CD1c-positive myeloid dendritic cell (primary cell): ENCODE measurements around the gene KIF13A.
A peak's percentile ranks its signal among the peaks of the same experiment; 100 is the strongest.
"Not testable (repeated sequence)": the region's sequence is repeated elsewhere in the genome, so short reads cannot be mapped to it uniquely, and the experiment has no call there.

Source experiments
- DNase-seq: peaks from one replicate; pipeline ENCODE4 v3.0.0-alpha.2; 2016; ENCODE audit errors: extremely low spot score

Gene KIF13A

GRCh38 chr6:17998442-17998841 is 11.0 kb upstream of the KIF13A start:
- peak; percentile 10 for DNase-seq

- peak; percentile 57 for DNase-seq
These were observed 10.6 kb upstream of the KIF13A start for GRCh38 chr6:17998003-17998402.

- no peak for DNase-seq
These were observed 8.0 kb upstream of the KIF13A start for GRCh38 chr6:17995414-17995813.

GRCh38 chr6:17994019-17994418 is 6.6 kb upstream of the KIF13A start:
- DNase-seq: no peak

- DNase-seq: no peak
These were observed 1.0 kb upstream of the KIF13A start for GRCh38 chr6:17988422-17988944.

- DNase-seq: peak; percentile 68
These were observed 424 bp upstream of the KIF13A start for GRCh38 chr6:17987697-17988421.

GRCh38 chr6:17986656-17987446 is 584 bp downstream of the KIF13A start:
- DNase-seq: peak; percentile 64

GRCh38 chr6:17985934-17986655 is 1.3 kb downstream of the KIF13A start:
- DNase-seq: no peak

GRCh38 chr6:17984812-17985670 is 2.4 kb downstream of the KIF13A start:
- DNase-seq: no peak

GRCh38 chr6:17984399-17984798 is 3.0 kb downstream of the KIF13A start:
- DNase-seq: no peak

- DNase-seq: no peak
These were observed 3.7 kb downstream of the KIF13A start for GRCh38 chr6:17983730-17984129.

GRCh38 chr6:17980329-17980728 is 7.1 kb downstream of the KIF13A start:
- peak; percentile 29 for DNase-seq

- no peak for DNase-seq
These were observed 8.0 kb downstream of the KIF13A start for GRCh38 chr6:17979479-17979878.

GRCh38 chr6:17976258-17976657 is 11.2 kb downstream of the KIF13A start:
- DNase-seq: not testable (repeated sequence)

GRCh38 chr6:17974570-17975368 is 12.7 kb downstream of the KIF13A start:
- no peak for DNase-seq

GRCh38 chr6:17972978-17973622 is 14.3 kb downstream of the KIF13A start:
- no peak for DNase-seq

GRCh38 chr6:17972074-17972952 is 15.1 kb downstream of the KIF13A start:
- peak; percentile 18 for DNase-seq

GRCh38 chr6:17971128-17972073 is 16.0 kb downstream of the KIF13A start:
- DNase-seq: no peak
